HG02571 (cell line): ENCODE results near the gene STMP1.
A peak's percentile ranks its signal among the peaks of the same experiment; 100 is the strongest.
"Not testable (repeated sequence)": the region's sequence is repeated elsewhere in the genome, so short reads cannot be mapped to it uniquely, and the experiment has no call there.

Experiments used
- ATAC-seq: cut with Tn5 transposase; IDR thresholded peaks from one replicate; pipeline ENCODE4 v1.9.1; 2021; ENCODE audit warnings: mild to moderate bottlenecking, moderate library complexity; ENCODE audit not compliant: unreplicated experiment

STMP1 gene

GRCh38 chr7:135662373-135663114 is at the start of gene STMP1:
STMP1 (plus strand) TSS chr7:135662514.
- ATAC-seq = peak; percentile 91

GRCh38 chr7:135616136-135616535 is 46.2 kb upstream of the STMP1 start:
- ATAC-seq = no peak

GRCh38 chr7:135617781-135618180 is 44.5 kb upstream of the STMP1 start:
- no peak for ATAC-seq

- no peak for ATAC-seq
These were observed 43.8 kb upstream of the STMP1 start for GRCh38 chr7:135618510-135618909.

GRCh38 chr7:135620447-135620846 is 41.9 kb upstream of the STMP1 start:
- no peak for ATAC-seq

GRCh38 chr7:135620980-135621850 is 41.1 kb upstream of the STMP1 start:
- ATAC-seq = no peak

GRCh38 chr7:135634191-135634878 is 28.0 kb upstream of the STMP1 start:
- ATAC-seq = no peak

GRCh38 chr7:135639690-135640089 is 22.6 kb upstream of the STMP1 start:
- ATAC-seq = not testable (repeated sequence)

GRCh38 chr7:135644154-135644553 is 18.2 kb upstream of the STMP1 start:
- no peak for ATAC-seq

- no peak for ATAC-seq
These were observed 17.6 kb upstream of the STMP1 start for GRCh38 chr7:135644729-135645128.

- no peak for ATAC-seq
These were observed 16.9 kb upstream of the STMP1 start for GRCh38 chr7:135645296-135645904.

GRCh38 chr7:135647755-135648154 is 14.6 kb upstream of the STMP1 start:
- ATAC-seq = no peak

- no peak for ATAC-seq
These were observed 14.1 kb upstream of the STMP1 start for GRCh38 chr7:135648235-135648634.

GRCh38 chr7:135650831-135651573 is 11.3 kb upstream of the STMP1 start:
- no peak for ATAC-seq

GRCh38 chr7:135653340-135654080 is 8.8 kb upstream of the STMP1 start:
- no peak for ATAC-seq

GRCh38 chr7:135658564-135658963 is 3.8 kb upstream of the STMP1 start:
- ATAC-seq = no peak

- ATAC-seq = no peak
These were observed 3.0 kb upstream of the STMP1 start for GRCh38 chr7:135659159-135659846.

- peak; percentile 22 for ATAC-seq
These were observed 797 bp upstream of the STMP1 start for GRCh38 chr7:135661311-135662122.

GRCh38 chr7:135662123-135662372 is 266 bp upstream of the STMP1 start:
- ATAC-seq = no peak
